Left kidney (tissue), 2 donors: Measurements from ENCODE around the gene FANK1. TPM values are rescaled to one million over a fixed set of nuclear protein-coding genes. Genes with fewer than 3 reads are reported as not detected.
"Not testable (repeated sequence)": the region's sequence is repeated elsewhere in the genome, so short reads cannot be mapped to it uniquely, and the experiment has no call there.

ENCODE experiments used
- DNase-seq: peaks from one replicate; pipeline ENCODE4 v3.0.0-alpha.2; 2013
- polyA plus RNA-seq: library from polyadenylated mRNA; unstranded; fragments of 120-200 nt; gene quantifications from one replicate; pipeline ENCODE4 v1.2.1, GENCODE V29; 2013; ENCODE audit not compliant: insufficient read length

The FANK1 gene
- polyA plus RNA-seq, 1 donor: 13.1 TPM

DNA sequence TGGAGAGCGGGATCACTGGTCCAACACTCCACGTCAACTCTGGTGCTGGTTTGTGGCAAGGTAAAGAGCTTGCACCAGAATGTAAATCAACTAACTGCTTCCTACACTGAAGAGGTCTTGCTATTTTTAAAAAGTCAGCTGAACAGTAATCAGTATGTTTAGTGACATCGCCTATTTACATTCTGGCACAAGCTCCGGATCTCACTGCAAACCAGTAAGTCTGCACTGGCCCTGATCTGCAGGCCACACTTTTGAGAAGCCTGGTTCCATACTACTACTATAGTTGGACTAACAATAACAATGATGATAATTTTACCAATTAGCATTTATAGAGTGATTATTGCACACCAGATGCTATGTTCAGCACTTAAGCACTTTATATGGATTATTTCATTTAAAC is 6.9 kb upstream of the FANK1 start:
- DNase-seq: not testable (repeated sequence)

DNA sequence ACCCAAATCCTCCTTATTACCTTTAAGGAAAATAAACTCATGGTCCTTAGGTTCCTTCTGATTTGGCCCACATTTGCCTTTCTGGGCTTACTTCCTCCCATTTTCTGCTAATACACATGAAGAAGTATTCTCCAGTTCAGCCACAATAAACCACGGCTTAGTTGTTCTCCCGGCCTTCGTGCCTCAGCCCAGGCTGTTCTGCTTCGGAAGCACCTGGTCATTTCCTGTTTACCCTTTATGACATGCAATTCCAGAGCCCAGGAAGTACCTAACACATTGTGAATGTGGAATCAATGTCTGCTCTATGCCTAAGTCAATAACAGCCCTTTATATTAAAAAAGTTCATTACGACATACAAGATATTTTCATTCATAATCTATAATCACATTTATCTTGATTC is 4.0 kb upstream of the FANK1 start:
- DNase-seq: not testable (repeated sequence)

DNA sequence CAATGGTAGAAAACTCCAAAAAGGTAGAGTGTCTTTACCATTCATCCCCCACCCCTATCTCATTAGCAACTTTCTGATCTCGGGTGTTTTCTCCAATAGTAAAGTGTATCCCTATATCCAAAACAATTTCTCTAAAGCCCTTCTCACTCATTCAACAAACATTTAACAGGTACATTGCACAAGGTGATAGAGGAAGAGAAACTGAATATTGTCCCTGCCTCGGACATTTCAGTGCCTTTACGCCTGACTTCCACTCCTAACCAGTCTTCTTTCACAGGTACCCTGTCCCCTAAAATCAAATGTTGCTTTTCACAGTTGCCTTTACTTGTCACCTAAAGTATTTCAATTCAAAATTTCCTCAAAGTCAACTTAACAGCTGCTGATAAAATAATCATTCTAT is 2.2 kb upstream of the FANK1 start:
- not testable (repeated sequence) for DNase-seq

DNA sequence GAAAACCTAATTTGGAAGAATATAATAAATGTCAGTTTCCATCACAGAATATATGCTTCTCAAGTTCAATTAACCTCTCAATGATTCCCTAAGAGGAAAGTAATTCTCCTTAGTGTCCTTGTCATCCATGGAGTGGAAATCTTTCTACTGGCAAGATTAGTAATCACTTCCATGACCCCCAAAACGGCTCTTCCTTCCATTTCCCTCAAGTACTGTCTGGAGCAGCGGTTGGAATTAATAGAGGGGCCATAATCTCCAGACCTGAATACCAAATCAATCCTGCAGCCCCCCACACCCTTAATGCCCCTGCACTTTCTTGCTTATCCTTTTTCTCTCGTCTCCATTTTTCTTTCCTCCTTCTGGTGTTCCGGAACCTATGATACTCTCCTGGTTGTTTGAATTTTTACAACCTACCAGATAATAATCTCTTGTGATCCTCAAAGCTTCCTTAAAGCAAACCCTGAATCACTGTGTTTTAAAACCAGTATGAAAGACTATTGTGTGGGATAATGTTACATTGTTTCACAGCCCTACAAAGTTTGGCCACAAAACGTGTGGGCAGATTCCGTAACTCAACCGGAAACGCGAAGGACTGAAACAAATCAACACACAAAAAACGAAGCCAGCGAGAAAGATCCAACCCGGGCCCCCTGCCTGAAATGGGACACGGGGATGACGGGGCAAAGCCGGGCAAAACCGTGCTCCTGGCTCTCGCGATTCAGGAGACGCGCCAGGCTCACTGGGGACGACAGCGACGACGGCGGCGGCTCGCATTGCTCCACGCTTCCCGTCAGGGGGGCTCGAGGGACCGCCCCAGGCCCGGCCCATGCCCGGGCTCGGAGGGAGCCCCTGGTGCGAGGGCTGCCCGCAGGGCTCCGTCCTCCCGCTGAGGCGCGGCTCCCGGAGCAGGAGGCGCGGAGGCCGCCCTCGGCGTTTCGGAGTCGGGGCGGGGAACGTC is 955 bp upstream of the FANK1 start:
- DNase-seq: peak; percentile 54

DNA sequence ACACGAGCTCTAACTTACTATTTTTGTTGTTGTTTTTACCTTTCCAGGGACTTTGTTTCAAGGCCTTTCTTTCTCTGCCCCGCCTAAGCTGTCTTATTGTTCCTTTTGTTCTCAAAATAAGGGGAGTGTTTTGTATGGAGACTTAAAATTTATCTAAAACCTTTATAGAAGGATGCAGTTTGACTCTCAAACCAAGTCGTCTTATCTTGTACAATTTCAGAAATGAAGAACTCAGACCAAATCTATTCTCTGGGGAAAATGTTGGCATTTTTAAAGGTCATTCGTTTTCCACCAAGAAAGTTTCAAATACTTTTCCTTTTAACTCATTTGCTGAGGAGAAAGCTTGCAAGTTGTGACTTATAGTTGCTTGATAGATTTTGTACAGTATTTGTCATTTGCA is 953 bp downstream of the FANK1 start:
- DNase-seq: not testable (repeated sequence)

DNA sequence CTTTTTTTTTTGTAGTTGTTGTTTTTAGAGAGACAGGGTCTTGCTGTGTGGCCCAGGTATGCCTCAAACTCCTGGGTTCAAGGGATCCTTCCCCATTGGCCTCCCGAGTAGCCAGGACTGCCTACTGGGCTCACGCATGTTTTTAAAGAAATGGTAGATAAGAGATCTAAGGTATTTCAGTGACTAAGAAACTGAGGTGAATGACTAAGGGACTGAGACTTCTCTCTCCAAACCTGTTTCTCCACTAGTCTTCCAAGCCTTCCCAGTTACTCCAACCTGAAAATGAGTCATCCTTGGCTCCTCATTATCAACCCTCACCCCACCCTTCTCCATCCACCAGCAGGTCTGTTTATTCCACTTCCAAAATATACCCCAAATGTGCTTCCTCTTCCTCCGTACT is 4.6 kb downstream of the FANK1 start:
- not testable (repeated sequence) for DNase-seq

DNA sequence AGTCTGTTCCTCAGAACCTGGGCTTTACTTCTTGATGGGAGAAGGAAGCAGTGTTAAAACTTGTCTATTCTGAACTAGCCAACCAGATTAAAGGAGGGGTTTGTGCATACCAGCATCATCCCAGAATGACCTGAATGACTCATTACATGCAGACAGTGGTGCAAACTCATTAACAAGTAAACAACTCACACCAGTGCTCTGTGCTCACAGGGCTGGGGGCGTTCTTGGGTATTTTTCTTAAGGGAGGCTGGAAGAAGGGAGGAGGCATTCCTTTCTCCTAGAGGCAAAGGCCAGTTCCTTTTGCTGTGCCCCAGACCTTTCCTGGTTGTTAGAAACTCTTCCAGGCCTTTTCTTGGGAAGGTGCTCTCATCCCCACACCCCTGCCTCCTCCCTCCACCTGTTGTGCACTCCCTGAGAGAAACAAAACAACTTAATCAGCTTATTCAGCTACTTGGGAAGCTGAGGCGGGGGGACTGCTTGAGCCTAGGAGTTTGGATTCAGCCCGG is 6.8 kb downstream of the FANK1 start:
- DNase-seq: not testable (repeated sequence)

DNA sequence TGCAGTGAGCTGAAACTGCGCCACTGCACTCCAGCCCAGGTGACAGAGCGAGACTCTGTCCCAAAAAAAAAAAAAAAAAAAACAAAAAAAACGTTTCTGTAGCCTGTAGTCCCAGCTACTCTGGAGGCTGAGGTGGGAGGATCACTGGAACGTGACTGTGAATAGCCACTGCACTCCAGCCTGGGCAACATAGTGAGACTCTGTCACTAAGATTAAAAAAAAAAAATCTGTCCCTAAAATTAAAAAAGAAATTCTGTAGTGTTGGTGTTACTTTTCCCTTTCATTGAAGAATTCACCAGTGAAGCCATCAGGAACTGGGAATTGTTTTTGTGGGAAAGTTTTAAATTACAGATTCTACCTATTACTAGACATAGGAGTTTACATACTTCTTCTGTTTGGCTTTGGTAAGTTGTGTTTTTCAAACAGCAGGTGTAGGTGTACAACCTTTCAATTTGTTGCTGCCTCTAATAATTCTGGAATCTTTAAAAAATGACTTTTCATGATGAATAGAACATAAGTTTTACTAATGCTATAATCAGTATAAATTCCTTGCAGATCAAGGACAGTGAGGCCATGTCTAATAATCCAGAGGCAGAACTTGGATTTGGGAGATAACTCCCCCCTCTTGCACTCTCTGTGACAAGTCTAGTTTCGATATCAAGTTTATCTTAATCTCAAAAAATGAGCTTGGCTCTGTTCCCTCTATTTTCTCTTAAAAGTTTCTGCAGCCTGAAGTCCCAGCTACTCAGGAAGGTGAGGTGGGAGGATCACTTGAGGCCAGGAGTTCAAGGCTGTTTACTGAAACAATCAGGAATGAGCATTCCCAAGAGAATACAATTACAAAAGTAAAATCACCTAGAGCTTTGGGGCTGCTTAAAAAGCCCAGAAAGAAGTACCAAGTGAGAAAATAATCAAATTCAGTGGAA is 9.0 kb downstream of the FANK1 start:
- DNase-seq: not testable (repeated sequence)

DNA sequence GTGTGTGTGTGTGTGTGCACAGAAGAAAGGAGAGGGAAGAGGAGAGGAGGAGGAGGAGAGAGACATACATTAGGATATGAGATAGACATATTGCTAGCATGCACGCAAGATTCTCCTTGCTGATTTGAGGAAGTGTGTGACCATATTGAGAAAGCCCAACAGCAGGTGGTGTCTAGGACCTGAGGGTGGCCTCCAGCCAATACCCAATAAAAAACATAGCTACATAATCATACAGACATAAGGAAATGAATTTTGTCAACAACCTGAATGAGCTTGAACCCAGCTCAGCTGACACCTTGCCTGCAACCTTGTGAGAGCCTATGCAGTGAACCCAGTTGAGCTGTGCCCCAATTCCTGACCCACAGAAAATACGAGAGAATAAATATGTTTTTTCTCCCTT is 11.2 kb downstream of the FANK1 start:
- DNase-seq: not testable (repeated sequence)

DNA sequence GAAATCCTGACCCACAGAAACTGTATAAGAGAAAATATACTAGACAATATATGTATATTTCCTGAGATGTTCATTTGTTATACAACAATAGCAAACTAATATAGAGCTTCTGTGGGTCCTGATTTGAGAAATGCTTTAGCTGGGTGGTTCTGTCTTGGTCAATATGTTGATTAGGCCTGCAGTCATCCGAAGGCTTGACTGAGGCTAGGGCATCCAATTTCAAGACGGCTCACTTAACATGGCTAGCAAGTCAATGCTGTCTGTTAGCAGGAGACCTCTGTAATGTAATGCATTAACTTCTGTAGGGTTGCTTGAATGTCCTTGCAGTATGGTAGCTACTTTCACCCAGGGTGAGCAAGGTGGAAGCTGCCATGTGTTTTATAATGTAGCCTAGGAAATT is 12.4 kb downstream of the FANK1 start:
- not testable (repeated sequence) for DNase-seq

DNA sequence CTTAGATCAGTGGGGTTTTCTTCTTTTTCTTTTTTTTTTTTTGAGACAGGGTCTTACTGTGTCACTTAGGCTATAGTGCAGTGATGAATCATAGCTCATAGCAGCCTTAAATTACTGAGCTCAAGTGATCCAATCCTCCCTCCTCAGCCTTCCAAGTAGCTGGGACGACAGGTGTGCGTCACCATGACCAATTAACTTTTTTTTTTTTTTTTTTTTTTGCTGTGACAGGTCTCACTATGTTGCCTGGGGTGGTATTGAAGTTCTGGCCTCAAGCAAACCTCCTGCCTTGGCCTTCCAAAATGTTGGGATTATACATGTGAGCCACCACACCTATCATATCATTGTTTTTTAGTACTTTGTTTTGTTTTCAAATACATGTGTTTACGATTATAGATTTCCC is 13.1 kb downstream of the FANK1 start:
- DNase-seq: not testable (repeated sequence)

DNA sequence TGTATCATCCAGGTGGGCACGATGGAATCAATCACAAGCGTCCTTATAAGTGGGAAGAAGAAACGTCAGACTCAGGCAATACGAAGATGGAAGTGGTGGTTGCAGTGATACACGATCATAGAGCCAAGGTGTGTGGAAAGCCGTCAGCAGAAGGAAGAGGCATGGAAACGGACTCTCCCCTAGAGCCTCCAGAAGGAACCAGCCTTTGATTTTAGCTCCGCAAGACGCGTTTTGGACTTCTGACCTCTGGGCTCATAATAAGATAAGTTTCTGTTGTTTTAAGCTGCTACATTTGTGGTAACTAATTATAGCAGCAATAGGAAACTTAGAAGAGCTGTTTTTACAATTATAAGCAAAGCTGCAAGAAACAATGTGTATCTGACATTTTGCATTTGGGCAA is 14.8 kb downstream of the FANK1 start:
- DNase-seq: no peak

DNA sequence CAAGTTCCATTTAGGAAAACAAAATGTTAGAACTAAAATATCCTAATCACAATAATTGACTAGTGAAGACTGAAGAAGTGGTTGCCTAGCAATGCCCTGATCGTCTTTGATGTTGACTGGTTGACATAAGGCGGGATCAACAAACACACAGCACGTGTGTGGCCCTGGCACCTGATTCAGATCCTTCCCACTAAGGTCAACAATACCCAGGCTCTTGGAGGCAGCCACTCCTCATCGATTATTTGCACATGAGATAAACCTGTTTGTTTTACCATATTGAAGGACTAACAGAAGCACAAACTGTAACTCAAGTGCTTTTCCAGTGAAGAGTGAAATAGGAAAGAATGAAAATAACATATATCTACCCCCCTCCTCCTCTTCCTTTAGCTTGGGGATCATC is 15.6 kb downstream of the FANK1 start:
- DNase-seq: no peak

DNA sequence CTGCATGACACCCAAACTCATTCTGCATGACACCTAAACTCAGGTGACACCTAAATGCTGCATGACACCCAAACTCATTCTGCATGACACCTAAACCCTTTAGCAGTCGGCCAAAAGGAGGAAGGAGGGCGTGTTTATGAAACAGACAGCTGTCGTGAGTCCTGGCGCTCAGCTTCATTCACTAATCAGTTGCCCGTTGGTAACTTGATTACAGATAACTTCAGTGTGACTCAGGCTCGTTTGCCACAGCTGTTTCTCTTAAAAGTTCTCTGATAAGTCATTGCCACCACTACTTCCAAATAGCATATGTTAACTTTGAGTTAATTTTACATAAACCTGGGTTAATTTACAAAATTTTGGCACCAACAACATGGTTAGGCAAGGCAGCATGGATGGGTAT is 16.9 kb downstream of the FANK1 start:
- not testable (repeated sequence) for DNase-seq

DNA sequence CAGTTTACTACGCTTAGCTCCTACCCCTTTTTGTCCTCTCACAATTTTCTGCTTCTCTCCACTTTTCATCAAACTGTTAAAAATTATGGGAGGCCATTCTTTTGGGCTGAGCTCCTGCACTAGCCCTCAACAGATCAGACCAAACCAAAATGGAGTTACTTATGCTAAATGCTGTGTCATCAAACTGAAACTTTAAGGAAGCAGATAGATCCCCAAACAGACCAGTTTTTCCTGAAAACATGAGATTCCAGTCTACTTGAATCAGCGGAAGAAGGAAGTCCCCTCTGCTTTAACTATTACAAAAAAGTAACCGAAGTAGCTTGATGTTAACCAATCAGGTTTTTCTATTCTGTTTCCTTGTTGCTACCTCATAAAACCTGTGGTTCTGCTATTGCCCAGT is 20.6 kb downstream of the FANK1 start:
- no peak for DNase-seq

DNA sequence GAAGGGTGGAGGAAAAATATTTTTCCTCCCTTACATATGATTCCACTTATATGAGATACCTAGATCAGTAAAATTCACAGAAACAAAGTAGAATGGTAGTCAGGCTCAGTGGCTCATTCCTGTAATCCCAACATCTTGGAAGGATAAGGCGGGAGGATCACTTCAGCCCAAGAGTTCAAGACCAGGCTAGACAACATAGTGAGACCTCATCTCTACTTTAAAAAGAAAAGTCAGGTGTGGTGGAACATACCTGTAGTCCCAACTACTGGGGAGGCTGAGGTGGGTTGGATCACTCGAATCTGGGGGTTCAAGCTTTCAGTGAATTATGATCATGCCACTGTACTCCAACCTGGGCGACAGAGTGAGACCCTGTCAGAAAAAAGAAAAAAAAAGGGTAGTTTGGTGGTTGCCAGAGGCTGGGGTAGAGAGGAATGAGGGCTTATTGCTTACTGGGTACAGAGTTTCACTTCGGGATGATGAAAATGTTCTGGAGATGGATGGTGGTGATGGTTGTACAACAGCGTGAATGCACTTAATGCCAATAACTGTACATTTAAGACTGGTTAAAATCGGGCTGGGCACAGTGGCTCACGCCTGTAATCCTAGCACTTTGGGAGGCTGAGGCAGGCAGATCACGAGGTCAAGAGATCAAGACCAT is 21.5 kb downstream of the FANK1 start:
- DNase-seq: not testable (repeated sequence)

DNA sequence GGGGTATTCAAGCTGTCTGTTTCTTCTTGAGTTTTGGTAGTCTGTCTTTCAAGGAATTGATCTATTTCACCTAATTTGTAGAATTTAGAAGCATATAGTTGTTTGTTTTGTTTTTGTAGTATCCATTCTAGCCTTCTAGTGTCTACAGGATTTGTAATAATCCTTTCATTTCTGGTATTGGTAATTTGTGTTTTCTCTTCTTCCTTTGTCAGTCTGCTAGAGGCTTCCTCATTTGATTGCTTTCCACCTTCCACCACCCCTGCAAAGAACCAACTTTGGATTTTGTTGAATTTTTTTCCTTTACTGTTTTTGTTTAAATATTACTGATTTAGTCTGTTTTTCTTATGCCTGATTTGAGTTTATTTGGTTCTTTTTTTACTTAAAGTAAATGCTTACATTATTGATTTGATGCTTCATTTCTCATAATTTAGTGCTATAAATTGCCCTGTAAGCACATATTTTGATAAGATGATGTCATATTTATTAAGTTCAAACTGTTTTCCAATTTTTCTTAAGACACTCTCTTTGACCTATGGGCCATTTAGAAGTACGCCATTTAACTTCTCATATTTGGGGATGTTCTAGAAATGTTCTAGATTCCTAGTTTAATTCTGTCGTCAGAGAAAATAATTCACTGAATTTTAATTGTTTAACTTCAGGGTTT is 25.4 kb downstream of the FANK1 start:
- DNase-seq: not testable (repeated sequence)

DNA sequence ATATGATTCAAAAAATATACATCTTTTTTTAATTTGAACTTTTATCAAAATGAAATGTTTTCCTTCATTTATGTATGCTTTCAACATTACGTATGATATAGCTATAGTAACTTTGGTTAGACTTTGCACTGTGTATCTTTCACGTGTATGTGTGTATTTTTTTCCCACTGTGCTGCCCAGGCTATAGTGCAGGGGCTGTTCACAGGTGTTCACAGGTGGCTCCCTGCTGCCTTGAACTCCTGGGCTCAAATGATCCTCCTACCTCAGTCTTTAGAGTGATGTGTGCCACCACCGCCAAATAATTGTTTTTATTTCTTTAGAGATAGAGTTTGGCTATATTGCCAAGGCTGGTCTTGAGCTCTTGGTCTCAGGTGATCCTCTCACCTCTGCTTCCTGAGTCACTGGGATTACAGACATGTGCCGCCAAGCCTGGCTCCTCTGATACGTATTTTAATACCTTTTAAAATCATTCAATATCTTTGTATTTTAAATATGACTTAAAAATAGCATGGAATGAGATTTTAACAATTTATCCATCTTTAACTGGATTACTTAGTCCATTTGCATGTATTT is 29.0 kb downstream of the FANK1 start:
- no peak for DNase-seq

DNA sequence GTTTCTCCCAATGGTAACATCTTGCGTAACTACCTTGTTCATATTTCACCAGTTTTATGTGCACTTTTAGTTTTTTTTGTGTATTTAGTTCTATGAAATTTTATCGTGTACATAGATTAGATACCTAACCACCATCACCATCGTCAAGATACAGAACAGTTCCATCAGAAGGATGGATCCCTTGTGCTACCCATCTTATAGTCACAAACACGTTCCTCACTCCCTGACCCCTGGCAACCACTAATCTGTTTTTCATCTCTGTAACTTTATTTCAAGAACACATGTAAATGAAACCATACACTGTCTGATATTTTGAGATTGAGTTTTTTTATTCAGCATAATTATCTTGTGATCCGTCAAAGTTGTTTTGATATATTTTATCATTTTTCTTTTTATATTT is 29.9 kb downstream of the FANK1 start:
- no peak for DNase-seq

DNA sequence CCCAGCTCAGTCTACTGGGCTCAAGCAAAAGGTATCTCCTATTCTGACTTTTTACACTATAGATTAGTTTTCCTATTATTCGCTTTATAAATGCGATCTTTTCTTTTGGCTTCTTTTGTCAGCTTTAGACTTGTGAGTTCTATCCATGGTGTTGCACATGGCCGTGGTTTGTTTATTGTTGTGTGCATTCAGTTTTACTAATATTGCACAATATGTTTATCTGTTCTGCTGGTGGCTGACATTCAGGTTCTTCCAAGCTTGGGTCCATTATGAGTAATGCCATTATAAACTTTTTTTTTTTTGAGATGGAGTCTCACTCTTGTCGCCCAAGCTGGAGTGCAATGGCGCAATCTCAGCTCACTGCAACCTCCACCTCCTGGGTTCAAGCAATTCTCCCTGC is 30.9 kb downstream of the FANK1 start:
- not testable (repeated sequence) for DNase-seq
